H9 (cell line): ENCODE results near the gene CCDC182. TPM values are rescaled to one million over a fixed set of nuclear protein-coding genes. Genes with fewer than 3 reads are reported as not detected.

Source experiments
- DNase-seq: peaks from one replicate; pipeline ENCODE4 v3.0.0-alpha.2; 2017
- H2AFZ ChIP-seq: one replicate; pipeline ENCODE4 v1.6.1; 2013; ENCODE audit warnings: mild to moderate bottlenecking, low read length, control low read depth, moderate library complexity
- H2AK5ac ChIP-seq: 2 replicates; pipeline ENCODE4 v1.6.1; 2013; ENCODE audit warnings: low read length, control low read depth, mixed read lengths; ENCODE audit not compliant: insufficient read length
- H2BK120ac ChIP-seq: one replicate; pipeline ENCODE4 v1.6.1; 2013; ENCODE audit warnings: low read depth, mild to moderate bottlenecking, low read length, control low read depth, inconsistent platforms; ENCODE audit not compliant: poor library complexity, severe bottlenecking
- H2BK12ac ChIP-seq: 2 replicates; pipeline ENCODE4 v1.6.1; 2013; ENCODE audit warnings: low read length, control low read depth, mixed read lengths, low read depth; ENCODE audit not compliant: insufficient read length
- H2BK15ac ChIP-seq: 2 replicates; pipeline ENCODE4 v1.6.1; 2013; ENCODE audit warnings: low read depth, low read length, control low read depth
- H2BK20ac ChIP-seq: one replicate; pipeline ENCODE4 v1.6.1; 2013; ENCODE audit warnings: low read depth, mild to moderate bottlenecking, low read length, control low read depth, inconsistent platforms; ENCODE audit not compliant: poor library complexity, severe bottlenecking
- H2BK5ac ChIP-seq: 2 replicates; pipeline ENCODE4 v1.6.1; 2013; ENCODE audit warnings: low read length, control low read depth, mixed read lengths; ENCODE audit not compliant: insufficient read length
- H3K14ac ChIP-seq: 2 replicates; pipeline ENCODE4 v1.6.1; 2013; ENCODE audit warnings: low read length, control low read depth; ENCODE audit not compliant: insufficient read depth
- H3K18ac ChIP-seq: 2 replicates; pipeline ENCODE4 v1.6.1; 2013; ENCODE audit warnings: low read depth, mild to moderate bottlenecking, mixed read lengths, low read length, control low read depth; ENCODE audit not compliant: insufficient read length
- H3K23ac ChIP-seq: 2 replicates; pipeline ENCODE4 v1.6.1; 2013; ENCODE audit warnings: low read length, control low read depth, mixed read lengths, low read depth; ENCODE audit not compliant: insufficient read length
- H3K23me2 ChIP-seq: 2 replicates; pipeline ENCODE4 v1.6.1; 2013; ENCODE audit warnings: low read depth, mild to moderate bottlenecking, mixed read lengths, low read length, control low read depth; ENCODE audit not compliant: insufficient read length, poor library complexity, severe bottlenecking
- H3K27ac ChIP-seq: 2 replicates; pipeline ENCODE4 v1.5.1; 2013; ENCODE audit warnings: low read length, control low read depth, mixed read lengths, low read depth; ENCODE audit not compliant: insufficient read length
- H3K27me3 ChIP-seq: 2 replicates; pipeline ENCODE4 v1.6.1; 2013; ENCODE audit warnings: low read length, control low read depth, inconsistent platforms; ENCODE audit not compliant: insufficient read depth
- H3K4ac ChIP-seq: 2 replicates; pipeline ENCODE4 v1.6.1; 2013; ENCODE audit warnings: low read depth, mild to moderate bottlenecking, control low read depth, inconsistent platforms, low read length, moderate library complexity
- H3K4me1 ChIP-seq: 2 replicates; pipeline ENCODE4 v1.6.1; 2013; ENCODE audit warnings: low read length, control low read depth, inconsistent platforms; ENCODE audit not compliant: insufficient read depth
- H3K4me2 ChIP-seq: 2 replicates; pipeline ENCODE4 v1.6.1; 2013; ENCODE audit warnings: low read length, control low read depth, mixed read lengths; ENCODE audit not compliant: insufficient read length, insufficient read depth
- H3K56ac ChIP-seq: 2 replicates; pipeline ENCODE4 v1.6.1; 2013; ENCODE audit warnings: low read depth, mild to moderate bottlenecking, mixed read lengths, low read length, control low read depth; ENCODE audit not compliant: insufficient read length
- H3K79me1 ChIP-seq: 2 replicates; pipeline ENCODE4 v1.6.1; 2013; ENCODE audit warnings: low read depth, mild to moderate bottlenecking, moderate library complexity, low read length, control low read depth, inconsistent platforms; ENCODE audit not compliant: insufficient read depth, poor library complexity, severe bottlenecking
- H3K79me2 ChIP-seq: 2 replicates; pipeline ENCODE4 v1.6.1; 2013; ENCODE audit warnings: low read length, control low read depth, inconsistent platforms; ENCODE audit not compliant: insufficient read depth
- H3K9ac ChIP-seq: 2 replicates; pipeline ENCODE4 v1.6.1; 2013; ENCODE audit warnings: low read length, control low read depth, mixed read lengths; ENCODE audit not compliant: insufficient read length; ENCODE audit errors: extremely low read depth
- H3K9me3 ChIP-seq: one replicate; pipeline ENCODE4 v1.6.1; 2013; ENCODE audit warnings: low read depth, low read length, inconsistent platforms; ENCODE audit not compliant: control insufficient read depth
- H3T11ph ChIP-seq: one replicate; pipeline ENCODE4 v1.6.1; 2013; ENCODE audit warnings: mild to moderate bottlenecking, low read length, control low read depth, inconsistent platforms
- H4K20me1 ChIP-seq: one replicate; pipeline ENCODE4 v1.6.1; 2013; ENCODE audit not compliant: control insufficient read depth, insufficient read length, insufficient read depth
- H4K5ac ChIP-seq: 2 replicates; pipeline ENCODE4 v1.6.1; 2013; ENCODE audit warnings: low read depth, mild to moderate bottlenecking, mixed read lengths, low read length, control low read depth; ENCODE audit not compliant: insufficient read length
- H4K8ac ChIP-seq: replicated peaks from 2 replicates; pipeline ENCODE4 v1.6.1; 2013; ENCODE audit warnings: low read length, control low read depth, mixed read lengths, low read depth; ENCODE audit not compliant: insufficient read length
- H4K91ac ChIP-seq: 2 replicates; pipeline ENCODE4 v1.6.1; 2013; ENCODE audit warnings: low read depth, mild to moderate bottlenecking, moderate library complexity, mixed read lengths, low read length, control low read depth; ENCODE audit not compliant: insufficient read length
- H3K27ac Mint-ChIP-seq, 3 experiments: 2 replicates in 2 of 3; 3 replicates in 1 of 3; pipeline ENCODE4 v1.8.0; 2020 to 2021; ENCODE audit warnings: mixed read lengths in 3 of 3, mild to moderate bottlenecking in 1 of 3, moderate library complexity in 1 of 3
- H3K27me3 Mint-ChIP-seq: 2 replicates; pipeline ENCODE4 v1.8.0; 2021; ENCODE audit warnings: low read depth, mild to moderate bottlenecking, moderate library complexity, mixed read lengths
- H3K36me3 Mint-ChIP-seq, 3 experiments: 2 replicates in 2 of 3; 3 replicates in 1 of 3; pipeline ENCODE4 v1.8.0; 2020 to 2021; ENCODE audit warnings: low read depth in 3 of 3, mixed read lengths in 3 of 3; ENCODE audit not compliant: insufficient read depth in 1 of 3
- H3K4me1 Mint-ChIP-seq, 2 experiments: 2 replicates each; pipeline ENCODE4 v1.8.0; 2020; ENCODE audit warnings: mixed read lengths in 2 of 2
- H3K4me3 Mint-ChIP-seq, 2 experiments: 2 replicates in 1 of 2; 3 replicates in 1 of 2; pipeline ENCODE4 v1.8.0; 2020 to 2021; ENCODE audit warnings: mild to moderate bottlenecking in 2 of 2, mixed read lengths in 2 of 2, moderate library complexity in 1 of 2
- H3K9me3 Mint-ChIP-seq, 2 experiments: 2 replicates in 1 of 2; 3 replicates in 1 of 2; pipeline ENCODE4 v1.8.0; 2020; ENCODE audit warnings: mild to moderate bottlenecking in 2 of 2, mixed read lengths in 2 of 2, moderate library complexity in 1 of 2
- WGBS: extraction: QIAGEN DNeasy Blood & Tissue Kit; methylation state at CpG from one replicate; pipeline ENCODE4 v1.1.7; 2013; ENCODE audit warnings: missing lambda C conversion rate, low lambda C conversion rate, mixed read lengths; ENCODE audit not compliant: insufficient read length; ENCODE audit errors: extremely low coverage; 5-methylcytosine and 5-hydroxymethylcytosine counted together
- total RNA-seq: library from RNA; stranded (reverse); gene quantifications from 2 replicates; pipeline ENCODE4 v1.2.1, GENCODE V29; 2021
- TF ChIP-seq, protein P1 (sequence below): fragments of 200-600 bp; sonication (generic); conservative IDR thresholded peaks from 3 replicates; pipeline ENCODE4 v1.8.0; 2021; ENCODE audit warnings: antibody characterized with exemption, mild to moderate bottlenecking

CCDC182 gene
- total RNA-seq, 1 experiment from 2014 or later, result not detected

DNA sequence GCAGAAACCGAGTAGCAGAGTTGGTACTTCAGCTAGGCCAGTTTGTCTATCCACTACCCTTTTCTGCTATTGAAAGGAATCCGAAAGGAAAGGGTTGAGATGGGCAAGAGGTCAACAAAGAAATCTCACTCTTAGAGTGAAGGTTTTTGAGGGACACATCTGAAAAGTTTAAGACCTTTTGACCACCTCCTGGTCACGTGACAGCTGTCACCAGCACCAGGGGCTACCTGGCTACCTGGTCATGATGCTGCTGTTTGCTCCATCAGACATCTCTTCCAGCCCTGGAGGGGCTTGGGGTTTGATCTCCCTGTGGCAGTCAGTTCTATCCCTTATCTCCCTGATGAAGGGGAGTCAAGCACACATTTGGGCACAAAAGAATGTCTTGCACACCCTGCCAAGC lies 7.6 kb downstream of the CCDC182 start:
- Histone ChIP-seq H3K79me2 (no peaks in the 10 kb centered on the region), H2BK120ac (no peak overlapping the region), H3T11ph (no peak overlapping the region), H3K9ac (no peak overlapping the region), H3K23ac (no peak overlapping the region), H2AFZ (no peak overlapping the region), H3K27ac (no peak overlapping the region), H3K9me3 (no peaks in the 10 kb centered on the region), H3K23me2 (no peaks in the 10 kb centered on the region), H3K4ac (no peak overlapping the region), H3K4me1 (no peaks in the 10 kb centered on the region), H3K79me1 (no peaks in the 10 kb centered on the region), H3K18ac (no peak overlapping the region), H2BK15ac (no peak overlapping the region), H4K8ac (no peak overlapping the region), H3K4me2 (no peak overlapping the region), H2BK5ac (no peak overlapping the region), H4K5ac (no peak overlapping the region), H4K91ac (no peak overlapping the region), H2BK12ac (no peak overlapping the region), H3K14ac (no peak overlapping the region), H3K56ac (no peak overlapping the region), H2BK20ac (no peak overlapping the region), H3K27me3 (no peaks in the 10 kb centered on the region), H2AK5ac (no peak overlapping the region), H4K20me1 (no peaks in the 10 kb centered on the region)
- WGBS, result no CpG with 5 or more reads among the region's 3 CpGs
- H3K27me3 Mint-ChIP-seq, result peaks cover 16% of the 10 kb centered on the region
- no peaks in the 10 kb centered on the region for H3K36me3 Mint-ChIP-seq
- DNase-seq, result no peak
- H3K27ac Mint-ChIP-seq, result no peak overlapping the region
- no peaks in the 10 kb centered on the region for H3K9me3 Mint-ChIP-seq
- 0 out of 4 replicates have a peak, but pooled peaks cover 0 to 3% of the 10 kb centered on the region in 2 experiments for H3K4me1 Mint-ChIP-seq
- no peak overlapping the region for H3K4me3 Mint-ChIP-seq
- TF ChIP-seq, protein P1, sequence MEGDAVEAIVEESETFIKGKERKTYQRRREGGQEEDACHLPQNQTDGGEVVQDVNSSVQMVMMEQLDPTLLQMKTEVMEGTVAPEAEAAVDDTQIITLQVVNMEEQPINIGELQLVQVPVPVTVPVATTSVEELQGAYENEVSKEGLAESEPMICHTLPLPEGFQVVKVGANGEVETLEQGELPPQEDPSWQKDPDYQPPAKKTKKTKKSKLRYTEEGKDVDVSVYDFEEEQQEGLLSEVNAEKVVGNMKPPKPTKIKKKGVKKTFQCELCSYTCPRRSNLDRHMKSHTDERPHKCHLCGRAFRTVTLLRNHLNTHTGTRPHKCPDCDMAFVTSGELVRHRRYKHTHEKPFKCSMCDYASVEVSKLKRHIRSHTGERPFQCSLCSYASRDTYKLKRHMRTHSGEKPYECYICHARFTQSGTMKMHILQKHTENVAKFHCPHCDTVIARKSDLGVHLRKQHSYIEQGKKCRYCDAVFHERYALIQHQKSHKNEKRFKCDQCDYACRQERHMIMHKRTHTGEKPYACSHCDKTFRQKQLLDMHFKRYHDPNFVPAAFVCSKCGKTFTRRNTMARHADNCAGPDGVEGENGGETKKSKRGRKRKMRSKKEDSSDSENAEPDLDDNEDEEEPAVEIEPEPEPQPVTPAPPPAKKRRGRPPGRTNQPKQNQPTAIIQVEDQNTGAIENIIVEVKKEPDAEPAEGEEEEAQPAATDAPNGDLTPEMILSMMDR, result no peak
